GM12874 (cell line): ENCODE results near the gene BORCS5.

ENCODE experiments used
- TF ChIP-seq, protein P1 (sequence below): IDR thresholded peaks from 2 replicates; pipeline ENCODE4 v1.5.1; 2011; ENCODE audit warnings: low read depth, mild to moderate bottlenecking, control low read depth, low read length, moderate library complexity; ENCODE audit not compliant: insufficient read depth

BORCS5 gene

DNA sequence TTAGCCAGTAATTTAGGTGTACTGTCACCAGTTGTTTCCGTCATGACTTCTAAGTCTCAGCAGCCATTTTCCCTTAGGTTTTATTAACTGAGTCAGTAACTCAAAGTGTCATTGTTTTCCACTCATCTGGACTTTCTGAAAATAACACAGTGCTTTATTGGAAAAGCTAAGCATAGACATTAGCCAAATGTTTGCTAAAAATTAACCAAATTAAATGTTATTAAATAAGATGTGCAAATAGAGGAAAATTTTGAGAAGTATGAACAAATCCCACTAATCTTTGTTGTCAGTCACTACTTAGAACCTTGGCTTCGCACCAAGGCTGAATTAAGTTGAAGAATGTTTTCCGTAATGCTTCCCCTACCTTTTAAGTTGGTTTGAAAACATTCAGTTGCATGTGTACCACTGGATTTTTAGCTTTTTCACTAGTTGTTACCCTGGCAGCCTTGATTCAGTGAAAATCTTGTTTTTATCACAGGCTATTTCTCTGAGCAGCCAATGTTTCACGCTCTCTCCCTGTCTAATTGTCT lies 43.0 kb downstream of the BORCS5 start:
- TF ChIP-seq, protein P1, sequence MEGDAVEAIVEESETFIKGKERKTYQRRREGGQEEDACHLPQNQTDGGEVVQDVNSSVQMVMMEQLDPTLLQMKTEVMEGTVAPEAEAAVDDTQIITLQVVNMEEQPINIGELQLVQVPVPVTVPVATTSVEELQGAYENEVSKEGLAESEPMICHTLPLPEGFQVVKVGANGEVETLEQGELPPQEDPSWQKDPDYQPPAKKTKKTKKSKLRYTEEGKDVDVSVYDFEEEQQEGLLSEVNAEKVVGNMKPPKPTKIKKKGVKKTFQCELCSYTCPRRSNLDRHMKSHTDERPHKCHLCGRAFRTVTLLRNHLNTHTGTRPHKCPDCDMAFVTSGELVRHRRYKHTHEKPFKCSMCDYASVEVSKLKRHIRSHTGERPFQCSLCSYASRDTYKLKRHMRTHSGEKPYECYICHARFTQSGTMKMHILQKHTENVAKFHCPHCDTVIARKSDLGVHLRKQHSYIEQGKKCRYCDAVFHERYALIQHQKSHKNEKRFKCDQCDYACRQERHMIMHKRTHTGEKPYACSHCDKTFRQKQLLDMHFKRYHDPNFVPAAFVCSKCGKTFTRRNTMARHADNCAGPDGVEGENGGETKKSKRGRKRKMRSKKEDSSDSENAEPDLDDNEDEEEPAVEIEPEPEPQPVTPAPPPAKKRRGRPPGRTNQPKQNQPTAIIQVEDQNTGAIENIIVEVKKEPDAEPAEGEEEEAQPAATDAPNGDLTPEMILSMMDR: no peak

DNA sequence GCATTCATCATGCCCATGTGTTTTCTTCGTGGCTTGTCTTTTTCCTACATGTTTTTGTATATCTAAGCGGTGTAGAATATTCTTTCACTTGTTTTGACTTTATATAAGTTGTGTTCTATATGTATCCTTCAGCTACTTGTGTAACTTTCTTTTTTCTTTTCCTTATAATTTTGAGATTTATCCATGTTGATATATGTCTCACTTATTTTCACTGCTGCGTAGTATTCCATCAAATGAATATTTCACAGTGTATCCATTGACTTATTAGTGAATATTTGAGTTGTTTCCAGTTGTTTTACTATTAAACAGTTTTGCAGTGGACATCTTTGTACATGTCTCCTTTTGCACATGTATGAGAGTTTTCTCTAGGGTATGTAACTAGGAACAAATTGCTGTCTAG lies 43.9 kb downstream of the BORCS5 start:
- TF ChIP-seq, protein P1: no peak

DNA sequence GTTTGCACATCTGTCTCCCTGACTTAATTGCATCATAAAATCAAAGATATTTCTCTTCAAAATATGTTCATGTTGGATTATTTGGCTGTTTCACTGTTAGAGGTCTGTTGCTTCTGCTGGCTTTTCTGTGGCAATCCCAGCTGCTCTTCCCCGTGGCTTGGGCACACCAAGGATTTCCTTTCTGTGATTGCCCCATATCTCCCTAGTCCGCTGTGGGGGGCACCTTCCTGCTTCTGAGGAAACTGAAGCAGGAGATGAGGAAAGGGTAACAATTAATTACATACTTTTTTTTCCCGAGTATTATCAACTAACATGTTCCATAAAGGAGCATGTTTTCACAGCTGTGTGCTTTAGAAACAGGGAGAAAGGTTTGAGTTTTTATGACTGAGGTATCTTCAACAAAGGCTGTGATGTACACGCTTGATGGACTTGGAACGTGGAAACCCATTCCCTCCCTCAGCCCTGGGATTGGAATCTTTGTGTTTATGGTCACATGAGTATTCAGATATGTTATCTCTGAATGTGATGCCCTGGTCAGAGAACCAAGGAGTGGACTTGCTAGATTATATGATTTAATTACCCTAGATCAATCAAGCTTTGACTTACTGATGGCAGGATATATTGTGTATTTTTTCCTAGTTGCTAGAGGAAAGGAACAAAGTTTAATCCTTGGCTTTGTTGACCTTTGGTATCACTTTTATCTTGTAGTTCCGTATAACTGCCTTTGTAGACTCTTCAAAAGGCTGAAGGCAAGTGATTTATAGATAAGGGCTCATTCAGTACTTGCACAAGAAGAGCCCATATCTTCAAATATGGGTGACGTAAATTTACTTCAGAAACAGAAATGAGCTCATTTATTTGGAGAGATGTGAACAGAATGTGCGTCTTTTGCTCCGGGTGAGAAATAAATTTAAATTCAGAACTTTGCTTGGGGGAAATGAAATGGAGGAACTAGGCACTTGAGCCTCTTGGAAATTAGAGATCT lies 46.7 kb downstream of the BORCS5 start:
- TF ChIP-seq, protein P1: no peak

DNA sequence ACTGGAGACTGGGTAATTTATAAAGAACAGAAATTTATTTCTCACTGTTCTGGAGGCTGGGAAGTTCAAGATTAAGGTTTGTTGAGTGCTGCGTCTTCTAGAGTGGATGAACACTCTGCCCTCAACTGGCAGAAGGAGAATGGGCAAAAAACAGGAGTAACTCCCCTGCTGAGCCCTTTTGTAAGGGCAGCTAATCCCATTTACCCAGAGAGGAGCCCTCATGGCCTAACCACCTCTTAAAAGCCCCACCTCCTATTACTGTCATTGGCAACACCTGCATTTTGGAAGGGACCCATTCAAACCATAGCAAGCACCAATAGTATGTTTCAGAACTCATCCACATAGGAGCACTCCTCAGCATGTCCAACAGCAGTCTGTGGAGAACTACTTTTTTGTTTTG lies 47.4 kb downstream of the BORCS5 start:
- TF ChIP-seq, protein P1: no peak

DNA sequence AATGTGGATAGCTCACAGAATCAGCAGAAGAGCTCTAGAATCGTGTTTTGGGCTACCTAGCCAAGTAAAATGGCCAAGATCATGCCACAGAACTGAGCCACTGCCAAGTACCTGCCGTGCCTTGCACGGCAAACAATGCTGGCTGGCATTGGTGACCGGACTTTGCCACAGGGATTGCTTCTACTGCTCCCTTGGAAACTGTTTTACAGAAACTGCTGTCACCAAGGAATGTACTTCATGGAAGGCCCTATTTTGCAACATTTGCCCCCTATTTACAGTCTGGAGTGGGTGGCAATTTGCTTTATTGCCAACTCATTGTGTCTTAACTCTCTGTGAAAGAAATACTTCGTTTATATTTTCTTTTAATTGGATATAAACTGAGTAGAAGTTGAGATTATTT lies 49.0 kb downstream of the BORCS5 start:
- TF ChIP-seq, protein P1: no peak

DNA sequence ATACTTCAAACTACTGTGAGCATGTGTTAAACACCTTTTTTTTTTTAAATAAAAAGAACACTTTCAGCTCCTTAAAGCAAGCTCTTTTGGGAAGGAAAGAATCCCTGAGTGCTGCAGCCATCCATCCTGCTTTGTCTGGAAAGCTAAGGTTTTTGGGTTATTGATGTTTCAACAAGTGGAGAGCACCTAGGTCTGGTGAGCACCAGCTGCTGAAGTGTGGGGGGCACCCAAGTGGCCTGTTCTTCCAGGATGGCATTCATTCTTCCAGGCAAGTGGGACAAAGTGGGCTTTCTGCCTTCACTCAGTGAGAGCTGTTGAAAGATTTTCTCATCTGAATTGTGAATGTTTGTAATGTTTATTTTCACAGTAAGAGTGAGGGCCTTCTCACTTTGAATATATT lies 49.9 kb downstream of the BORCS5 start:
- TF ChIP-seq, protein P1: no peak

DNA sequence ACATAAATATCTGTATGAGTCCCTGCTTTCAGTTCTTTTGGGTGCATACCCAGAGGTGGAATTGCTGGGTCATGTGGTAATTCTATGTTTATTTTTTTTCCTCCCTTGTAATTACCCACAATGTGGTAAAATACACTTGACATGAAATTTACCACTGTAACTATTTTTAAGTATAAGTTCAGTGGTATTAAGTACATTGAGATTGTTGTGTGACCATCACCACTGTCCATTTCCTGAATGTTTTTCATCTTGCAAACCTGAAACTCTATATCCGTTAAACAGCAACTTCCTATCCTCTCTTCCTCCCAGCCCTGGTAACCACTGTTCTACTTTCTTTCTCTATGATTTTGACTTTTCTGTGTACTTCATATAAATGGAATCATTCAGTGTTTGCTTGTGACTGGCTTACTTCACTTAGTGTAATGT lies 51.4 kb downstream of the BORCS5 start:
- TF ChIP-seq, protein P1: no peak
